ENCODE results near the gene PDE6A.

- TF ChIP-seq GATA3 (IDR thresholded peaks at IDR 0.05; ENCODE audit: low read depth, low read length) = no peak
- TF ChIP-seq GATA2 (IDR thresholded peaks at IDR 0.05; ENCODE audit: low read depth, low read length) = no peak
Observed at GRCh38 chr5:149827546-149827945, 117.0 kb downstream of the PDE6A start.
